Amygdala (tissue), 56 donors: ENCODE results near the gene FLNA.
"Not testable (repeated sequence)": the region's sequence is repeated elsewhere in the genome, so short reads cannot be mapped to it uniquely, and the experiment has no call there.

Source experiments
- DNase-seq, 56 donors: peaks; one replicate each; lab custom pipeline; 2025; lab: John Stamatoyannopoulos, UW

FLNA gene

DNA sequence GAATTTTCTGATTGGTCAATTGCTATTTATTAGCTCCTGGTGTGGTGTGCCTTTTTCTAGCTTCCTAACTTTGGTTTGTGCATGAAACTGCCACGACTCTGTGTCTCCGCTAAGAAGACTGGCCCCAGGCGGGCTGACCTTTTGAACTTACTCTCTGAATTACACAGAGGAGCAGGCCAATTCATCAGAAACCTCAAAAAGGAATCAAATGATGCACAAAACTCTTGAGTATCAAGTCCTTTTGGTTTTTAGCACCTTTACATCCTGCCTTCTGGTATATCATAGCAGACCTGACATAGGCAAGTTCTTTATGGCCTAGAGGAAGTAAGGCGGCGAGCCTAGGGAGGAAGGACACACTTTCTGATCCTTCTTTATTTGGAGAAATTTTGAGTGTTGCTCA is 61.3 kb downstream of the FLNA start:
- no peak for DNase-seq

DNA sequence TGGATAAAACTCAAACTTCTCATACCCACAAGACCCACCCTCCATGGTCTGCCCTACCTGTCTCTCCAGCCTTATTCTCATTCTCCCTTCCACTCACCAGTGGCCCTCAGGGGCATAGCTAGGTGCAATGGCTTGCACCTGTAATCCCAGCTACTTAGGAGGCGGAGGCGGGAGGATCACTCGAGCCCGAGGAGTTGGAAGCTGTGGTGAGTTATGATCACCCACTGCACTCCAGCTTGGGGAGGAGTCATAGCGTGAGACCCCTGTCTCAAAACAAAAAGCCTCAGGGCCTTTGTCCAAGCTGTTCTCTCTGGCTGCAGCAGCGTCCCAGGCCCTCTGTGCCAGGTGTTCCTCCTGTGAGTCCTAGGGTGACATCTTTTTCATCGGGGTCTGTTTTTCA is 62.3 kb downstream of the FLNA start:
- DNase-seq = no peak

DNA sequence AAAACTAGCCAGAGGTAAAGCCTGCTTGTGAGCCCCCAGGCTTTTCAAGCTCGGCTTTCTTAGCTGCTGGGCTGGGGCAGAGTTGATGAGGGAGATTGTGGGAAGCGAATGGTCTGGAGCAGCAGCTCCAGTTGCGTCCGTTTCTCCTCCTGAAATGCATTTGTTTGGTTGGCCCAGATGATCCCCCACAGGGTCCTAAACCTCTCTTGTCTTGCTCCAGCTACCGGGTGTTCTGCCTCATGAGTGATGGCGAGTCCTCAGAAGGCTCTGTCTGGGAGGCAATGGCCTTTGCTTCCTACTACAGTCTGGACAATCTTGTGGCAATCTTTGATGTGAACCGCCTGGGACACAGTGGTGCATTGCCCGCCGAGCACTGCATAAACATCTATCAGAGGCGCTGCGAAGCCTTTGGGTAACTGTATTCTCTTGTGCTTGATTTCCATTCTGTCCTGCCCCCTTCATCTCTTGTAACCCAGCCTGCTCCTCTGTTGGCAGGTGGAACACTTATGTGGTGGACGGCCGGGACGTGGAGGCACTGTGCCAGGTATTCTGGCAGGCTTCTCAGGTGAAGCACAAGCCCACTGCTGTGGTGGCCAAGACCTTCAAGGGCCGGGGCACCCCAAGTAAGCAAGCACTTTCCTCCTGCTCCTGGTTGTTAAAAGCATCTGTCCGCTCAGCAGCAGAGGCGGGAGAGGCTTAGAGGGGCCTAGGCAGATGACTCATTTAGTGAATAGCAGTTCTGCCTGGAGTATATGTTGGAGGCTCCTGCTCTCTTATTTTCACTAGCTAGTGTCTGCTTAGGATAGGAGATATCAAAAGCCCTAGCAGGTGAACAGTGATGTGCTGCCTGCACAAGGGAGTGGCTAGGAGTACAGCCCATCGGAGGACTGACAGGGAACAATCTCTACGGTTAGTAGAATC is 63.6 kb downstream of the FLNA start:
- no peak for DNase-seq

DNA sequence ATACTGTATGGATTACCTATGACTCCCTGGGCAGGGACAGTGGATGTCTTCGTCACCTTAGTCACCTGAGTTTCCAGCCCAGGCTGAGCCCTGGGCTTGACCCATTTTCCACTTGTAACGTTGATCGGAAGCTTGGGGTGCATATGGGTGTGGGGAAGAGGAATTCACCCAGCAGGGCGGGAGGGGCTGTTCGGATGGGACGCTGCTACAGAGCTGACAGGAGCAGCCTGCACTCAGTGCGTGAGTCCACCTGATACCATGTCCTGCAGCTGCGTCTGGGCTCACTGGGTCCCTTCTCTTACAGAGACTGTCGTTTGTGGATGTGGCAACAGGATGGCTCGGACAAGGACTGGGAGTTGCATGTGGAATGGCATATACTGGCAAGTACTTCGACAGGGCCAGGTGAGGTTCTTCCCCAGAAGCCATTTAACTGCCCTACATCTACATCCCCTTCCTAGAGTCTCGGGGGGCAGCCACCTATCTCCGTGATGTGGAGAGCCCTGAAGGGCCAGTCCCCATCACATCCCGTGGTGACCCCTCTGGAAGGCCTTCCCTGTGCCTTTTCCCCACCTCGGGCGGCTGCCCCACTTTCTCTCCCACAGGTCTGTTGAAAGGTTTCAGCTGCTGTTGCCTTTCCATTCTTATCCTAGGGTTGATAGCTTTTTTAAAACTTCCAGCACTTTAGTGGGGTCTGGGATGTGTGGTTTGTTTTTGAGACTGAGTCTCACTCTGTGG is 65.2 kb downstream of the FLNA start:
- DNase-seq = no peak

DNA sequence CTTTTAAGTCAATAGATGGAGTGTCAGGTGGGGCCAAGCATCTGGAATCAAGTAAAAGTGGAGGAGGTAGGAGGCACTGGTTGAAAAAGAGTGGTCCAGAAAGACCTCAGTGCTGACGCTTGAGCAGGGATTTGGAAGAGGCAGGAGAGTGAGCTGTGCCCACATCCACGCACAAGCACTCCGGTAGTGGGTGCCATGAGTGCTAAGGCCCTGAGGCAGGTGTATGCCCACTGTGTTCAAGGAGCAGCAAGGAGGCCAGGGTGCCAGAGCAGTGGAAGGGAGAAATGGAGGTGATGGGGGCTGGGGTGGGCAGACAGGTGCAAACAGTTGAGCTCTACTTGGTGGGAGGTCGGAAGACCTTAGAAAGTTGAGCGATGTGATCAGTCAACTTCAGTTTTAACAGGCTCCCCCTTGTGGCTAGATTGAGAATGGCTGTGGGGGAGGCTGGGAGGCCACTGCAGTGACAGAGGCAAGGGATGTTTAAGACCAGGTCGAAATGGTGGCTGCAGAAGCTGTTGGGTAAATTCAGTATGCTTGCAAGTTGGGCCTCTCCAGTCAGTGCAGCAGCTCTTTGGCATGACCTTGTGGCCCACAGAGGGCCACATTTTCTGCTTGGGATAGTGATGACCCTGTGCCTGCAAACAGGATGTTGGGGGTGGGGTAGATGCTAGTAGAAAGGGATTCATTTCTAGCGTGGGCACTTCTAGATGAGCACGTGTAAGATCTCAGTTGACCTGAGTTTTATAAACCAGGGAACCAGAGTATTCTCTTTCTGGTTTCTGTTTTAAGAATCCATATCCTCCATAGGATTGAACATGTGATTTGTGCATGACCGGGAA is 66.1 kb downstream of the FLNA start:
- peak in 20 of 56 donors; percentile 1 to 45 (median 8) for DNase-seq

DNA sequence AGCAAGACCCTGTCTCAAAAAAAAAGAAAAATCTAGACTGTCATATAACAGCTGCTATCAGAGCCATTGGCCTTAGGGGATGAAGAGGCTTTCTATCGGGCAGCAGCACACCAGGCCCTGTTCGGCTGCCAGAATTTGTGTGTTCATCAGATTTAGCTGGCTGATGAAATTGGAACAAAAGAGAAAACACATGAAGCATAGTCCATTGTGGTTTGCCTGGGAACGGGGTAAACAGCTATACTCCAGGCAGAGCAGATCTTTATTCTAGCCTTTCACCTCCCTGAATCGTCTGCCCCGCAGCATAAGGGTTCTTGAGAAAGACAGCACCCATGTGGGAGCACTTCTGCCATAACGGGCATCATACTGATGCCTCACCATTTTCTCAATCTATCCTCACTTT is 67.2 kb downstream of the FLNA start:
- DNase-seq = peak in 7 of 56 donors; percentile 2 to 15 (median 3)

DNA sequence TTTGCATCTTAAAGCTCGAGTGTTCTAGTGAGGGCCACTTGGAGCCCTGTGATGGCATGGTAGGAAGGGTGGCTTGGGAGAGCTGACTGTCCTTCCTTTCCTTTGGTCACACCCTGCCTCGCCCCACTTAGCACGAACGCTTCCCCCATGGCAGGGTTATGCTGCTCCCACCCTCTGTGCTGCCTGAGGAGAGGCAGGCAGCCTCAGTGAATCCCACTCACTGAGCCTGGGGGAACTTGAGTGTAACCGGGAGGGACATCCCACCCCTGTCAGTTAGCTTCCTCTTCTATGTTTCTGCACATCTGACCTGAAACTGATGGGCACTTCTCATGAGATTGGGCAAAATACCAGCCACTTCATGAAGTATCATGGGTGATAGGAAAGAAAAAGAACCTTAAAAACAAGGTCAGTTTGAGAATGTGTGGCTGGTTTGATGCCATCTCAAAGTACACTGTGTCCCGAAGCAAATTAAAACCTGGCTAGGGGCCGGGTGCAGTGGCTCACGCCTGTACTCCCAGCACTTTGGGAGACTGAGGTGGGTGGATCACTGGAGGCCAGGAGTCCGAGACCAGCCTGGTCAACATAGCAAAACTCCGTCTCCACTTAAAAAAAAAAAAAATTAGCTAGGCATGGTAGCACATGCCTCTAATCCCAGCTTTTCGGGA is 68.8 kb downstream of the FLNA start:
- no peak for DNase-seq

DNA sequence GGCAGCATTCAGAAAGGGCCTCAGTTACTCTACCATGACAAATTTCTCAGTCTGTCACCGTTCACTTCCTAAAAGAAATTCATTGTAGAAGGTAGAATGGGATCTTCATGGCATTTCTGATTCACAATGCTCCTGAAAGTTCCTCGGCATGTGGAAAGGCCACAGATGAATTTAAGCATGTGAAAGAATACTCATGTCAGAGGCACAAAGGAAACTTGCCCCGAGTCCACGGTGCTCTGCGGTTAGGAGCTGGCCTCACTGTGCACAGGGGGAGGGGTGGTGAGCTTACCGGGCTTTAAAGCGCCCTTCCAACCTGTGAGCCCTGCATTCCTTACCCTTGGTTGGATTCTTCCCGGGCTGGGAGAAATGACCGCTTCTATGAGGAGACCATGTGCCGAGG is 69.6 kb downstream of the FLNA start:
- DNase-seq = no peak

DNA sequence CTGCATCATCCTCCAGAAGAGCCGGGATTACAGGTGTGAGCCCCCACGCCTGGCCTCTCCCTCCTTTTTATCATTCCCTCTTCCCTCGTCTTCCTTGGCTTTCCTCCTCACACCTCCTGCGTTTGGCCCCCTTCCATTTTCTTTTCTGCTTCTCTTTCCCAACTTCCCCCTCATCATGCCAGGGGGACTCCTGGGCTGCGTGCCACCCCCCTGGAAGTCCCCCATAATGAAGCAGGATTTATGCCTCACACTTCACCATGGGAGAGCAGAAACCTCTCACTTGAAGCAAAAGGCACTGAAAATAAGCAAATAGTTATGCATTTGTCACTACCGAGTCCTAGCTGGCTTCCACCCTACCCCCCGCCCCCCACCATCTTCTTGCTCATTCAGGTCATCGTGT is 71.0 kb downstream of the FLNA start:
- DNase-seq = no peak

DNA sequence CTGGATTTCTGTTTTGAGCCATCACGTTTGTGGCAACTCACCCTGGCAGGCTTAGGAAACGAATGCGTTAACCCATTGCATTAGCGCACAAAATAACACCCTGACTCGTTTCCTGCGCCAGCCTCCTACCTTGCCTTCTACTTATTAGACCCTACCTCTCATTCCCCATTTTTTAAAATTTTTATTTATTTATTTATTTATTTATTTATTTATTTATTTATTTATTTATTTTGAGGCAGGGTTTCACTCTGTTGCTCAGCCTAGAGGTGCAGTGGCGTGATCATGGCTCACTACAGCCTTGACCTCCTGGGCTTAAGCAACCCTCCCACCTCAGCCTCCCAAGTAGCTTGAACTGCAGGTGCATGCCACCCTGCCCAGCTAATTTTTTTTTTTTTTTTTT is 71.4 kb downstream of the FLNA start:
- not testable (repeated sequence) for DNase-seq

DNA sequence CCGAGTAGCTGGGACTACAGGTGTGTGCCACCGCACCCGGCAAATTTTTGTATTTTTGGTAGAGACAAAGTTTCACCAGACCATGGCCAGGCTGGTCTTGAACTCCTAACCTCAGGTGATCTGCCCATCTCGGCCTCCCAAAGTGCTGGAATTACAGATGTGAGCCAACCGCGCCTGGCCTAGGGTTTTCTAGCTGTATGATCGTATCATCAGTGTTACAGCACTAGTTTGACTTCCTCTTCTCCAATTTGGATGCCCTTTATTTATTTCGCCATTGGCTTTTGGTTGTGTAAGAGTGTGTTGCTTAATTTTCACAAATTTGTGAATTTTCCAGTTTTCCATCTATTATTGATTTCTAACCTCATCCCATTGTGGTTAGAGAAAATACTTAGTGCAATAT is 73.6 kb downstream of the FLNA start:
- no peak for DNase-seq
